Heart left ventricle (tissue), 16 donors: ENCODE data around the gene CDH12. TPM values are rescaled to one million over a fixed set of nuclear protein-coding genes. Genes with fewer than 3 reads are reported as not detected.

ENCODE experiments used
- ATAC-seq, 4 donors: fragments of 200-7000 bp; cut with Tn5 transposase; one replicate each; pipeline ENCODE4 v1.9.1; 2020 to 2022; ENCODE audit warnings: moderate library complexity in 4 of 4, mild to moderate bottlenecking in 3 of 4, moderate number of reproducible peaks in 1 of 4
- DNase-seq, 5 donors: peaks; one replicate each; pipeline ENCODE4 v3.0.0-alpha.2; 2020
- H3K27ac ChIP-seq, 12 donors: fragments of 200-600 bp; sonication (generic) in 4 of 12; one replicate each; pipeline versions ENCODE4 v1.5.0 to v1.8.0; 2016 to 2022; ENCODE audit warnings: mild to moderate bottlenecking in 2 of 12
- H3K27me3 ChIP-seq, 9 donors: fragments of 200-600 bp; sonication (generic) in 2 of 9; one replicate each; pipeline versions ENCODE4 v1.5.1 to v1.8.0; 2016 to 2022; ENCODE audit warnings: mild to moderate bottlenecking in 3 of 9
- H3K36me3 ChIP-seq, 9 donors: fragments of 200-600 bp; sonication (generic) in 2 of 9; one replicate each; pipeline versions ENCODE4 v1.5.0 to v1.8.0; 2018 to 2022; ENCODE audit warnings: mild to moderate bottlenecking in 2 of 9
- H3K4me1 ChIP-seq, 12 donors: fragments of 200-600 bp; sonication (generic) in 4 of 12; one replicate each; pipeline versions ENCODE4 v1.5.0 to v1.8.0; 2016 to 2022; ENCODE audit warnings: mild to moderate bottlenecking in 3 of 12
- H3K4me3 ChIP-seq, 12 donors: fragments of 200-600 bp; sonication (generic) in 4 of 12; one replicate each; pipeline versions ENCODE4 v1.5.0 to v1.8.0; 2017 to 2022; ENCODE audit warnings: mild to moderate bottlenecking in 9 of 12, moderate library complexity in 4 of 12
- H3K9me3 ChIP-seq, 12 donors: fragments of 200-600 bp; sonication (generic) in 4 of 12; one replicate each; pipeline versions ENCODE4 v1.5.0 to v1.8.0; 2016 to 2022; ENCODE audit warnings: mild to moderate bottlenecking in 1 of 12
- CTCF ChIP-seq, 12 donors: fragments of 200-600 bp; sonication (generic) in 4 of 12; IDR thresholded peaks; one replicate each; pipeline versions ENCODE4 v1.5.0 to v1.8.0; 2018 to 2022; ENCODE audit warnings: antibody characterized with exemption in 12 of 12, mild to moderate bottlenecking in 5 of 12
- POLR2A ChIP-seq, 2 donors: fragments of 450-650 bp; IDR thresholded peaks; one replicate each; pipeline ENCODE4 v1.6.1; 2017; ENCODE audit warnings: antibody characterized with exemption in 2 of 2, mild to moderate bottlenecking in 2 of 2, moderate library complexity in 2 of 2
- WGBS, 4 donors: extraction: QIAGEN DNeasy Blood & Tissue Kit in 2 of 4; methylation state at CpG; one replicate each; pipeline versions ENCODE4 v1.1.5 to v1.1.7; 2013 to 2018; 5-methylcytosine and 5-hydroxymethylcytosine counted together
- intact Hi-C, 10 donors: fragments of 100-400 bp; cut with DNase I; formaldehyde crosslinking; loops; one replicate each; pipeline versions ENCODE4 v1.11.1 to v1.14.2; 2022
- polyA plus RNA-seq, 2 donors: library from polyadenylated mRNA; stranded (reverse); fragments of 200-250 nt; gene quantifications; one replicate each; pipeline ENCODE4 v1.2.3, GENCODE V29; 2013
- total RNA-seq, 9 donors: library from RNA; depleted of rRNA in 2 of 9; stranded (reverse); fragments of >200 nt in 2 of 9; fragmentation: NEBNext Ultra II Directional in 3 of 9; extraction: Animal tissue kit (Norgen Biotek cat#: 25700) in 3 of 9; gene quantifications; one replicate each; pipeline versions ENCODE4 v1.1.0 to v1.2.4, GENCODE V29; 2016 to 2023
- donor health status: ischemic (EF 13 %, LVEDD 7.1; RV severe dilation, severe dysfunction).
- donor health status: healthy with polysubstance abuse.
- donor health status: DM: no; HTN: yes; CAD: no.
- donor health status: DM: no; HTN: no; CAD: no.
- donor health status: ischemic (EF 25% LVEDD 6.9; RV normal size, moderate dysfunction).
- donor health status: ischemic (EF 25% LVEDD 5.7; RV mildly dilated, moderate dysfunction).
- donor health status: healthy.
- donor health status: DM: yes; HTN: yes; CAD: no.
- donor health status: ischemic (EF 35%, LVEDD 5.7; RV mildly dilated, moderate dysfunction).
- donor health status: nonischemic (EF 11% LVEDD 7.7; RV severe dilation, severe dysfunction).
- donor health status: DM: yes; HTN: yes; CAD: no.
- donor health status: PGD.
- donor health status: ischemic (EF 29% LVEDD 5.4; RV normal size, mild dysfunction).
- donor health status: nonischemic (EF 23%, LVEDD 6.1; RV moderate dilation, normal function).

Gene CDH12
- total and polyA plus RNA-seq, 11 donors = 0.11 TPM; not detected in 10

- DNase-seq (no peak), ATAC-seq (no peak)
- Histone ChIP-seq H3K27ac (no peak overlapping the region), H3K36me3 (no peaks in the 10 kb centered on the region), H3K27me3 (no peaks in the 10 kb centered on the region), H3K4me1 (no peaks in the 10 kb centered on the region), H3K4me3 (no peak overlapping the region), H3K9me3 (no peaks in the 10 kb centered on the region)
- TF ChIP-seq CTCF (IDR thresholded peaks at IDR 0.05) (no peak), POLR2A (IDR thresholded peaks at IDR 0.05) (no peak)
- 52 to 59% (median 55%) methylated on average over 4 of the region's 4 CpGs for WGBS, 4 donors
- intact Hi-C loops = no loop called here
These were observed 602.6 kb downstream of the CDH12 start for GRCh38 chr5:22250528-22250927.

GRCh38 chr5:22249209-22249729 lies 603.9 kb downstream of the CDH12 start:
- Histone ChIP-seq H3K27ac (no peak overlapping the region), H3K36me3 (no peaks in the 10 kb centered on the region), H3K4me1 (no peaks in the 10 kb centered on the region), H3K27me3 (no peaks in the 10 kb centered on the region), H3K4me3 (no peak overlapping the region), H3K9me3 (no peaks in the 10 kb centered on the region)
- no peak for ATAC-seq
- intact Hi-C loops = no loop called here
- TF ChIP-seq POLR2A (IDR thresholded peaks at IDR 0.05) (no peak), CTCF (IDR thresholded peaks at IDR 0.05) (no peak)
- 32 to 43% (median 40%) methylated on average over 7 of the region's 7 CpGs for WGBS, 4 donors
- DNase-seq = no peak

GRCh38 chr5:22245770-22246169 lies 607.4 kb downstream of the CDH12 start:
- Histone ChIP-seq H3K27ac (no peak overlapping the region), H3K36me3 (no peaks in the 10 kb centered on the region), H3K4me1 (no peaks in the 10 kb centered on the region), H3K27me3 (no peaks in the 10 kb centered on the region), H3K9me3 (no peaks in the 10 kb centered on the region), H3K4me3 (no peak overlapping the region)
- intact Hi-C loops = no loop called here
- TF ChIP-seq CTCF (IDR thresholded peaks at IDR 0.05) (no peak), POLR2A (IDR thresholded peaks at IDR 0.05) (no peak)
- ATAC-seq (no peak), DNase-seq (no peak)

GRCh38 chr5:22242532-22242931 lies 610.6 kb downstream of the CDH12 start:
- peaks cover 0 to 4% (median 0%) of the 10 kb centered on the region in 12 donors for H3K9me3 ChIP-seq
- intact Hi-C loops = no loop called here
- H3K27ac ChIP-seq = no peak overlapping the region
- ATAC-seq = no peak
- no peaks in the 10 kb centered on the region for H3K27me3 ChIP-seq
- no peaks in the 10 kb centered on the region for H3K4me1 ChIP-seq
- H3K36me3 ChIP-seq = no peaks in the 10 kb centered on the region
- TF ChIP-seq POLR2A (IDR thresholded peaks at IDR 0.05) (no peak), CTCF (IDR thresholded peaks at IDR 0.05) (no peak)
- WGBS, 4 donors = 63 to 69% (median 66%) methylated on average over 4 of the region's 4 CpGs
- H3K4me3 ChIP-seq = no peak overlapping the region
- DNase-seq = no peak
